C1 segment of cervical spinal cord (tissue), 14 donors: ENCODE results near the gene LPAR1.
"Not testable (repeated sequence)": the region's sequence is repeated elsewhere in the genome, so short reads cannot be mapped to it uniquely, and the experiment has no call there.

ENCODE experiments used
- DNase-seq, 14 donors: peaks; one replicate each; lab custom pipeline; 2025; lab: John Stamatoyannopoulos, UW

Gene LPAR1

GRCh38 chr9:110825129-110825528 is 213.1 kb downstream of the LPAR1 start:
- DNase-seq, result not testable (repeated sequence)
